Fibroblast of peridontal ligament (primary cell): ENCODE results near the gene FBXO45.
A peak's percentile ranks its signal among the peaks of the same experiment; 100 is the strongest.
"Not testable (repeated sequence)": the region's sequence is repeated elsewhere in the genome, so short reads cannot be mapped to it uniquely, and the experiment has no call there.

ENCODE experiments used
- DNase-seq: peaks from one replicate; pipeline ENCODE4 v3.0.0-alpha.2; 2010; ENCODE audit errors: extremely low read depth

The FBXO45 gene

GRCh38 chr3:196557236-196557635 is 11.2 kb upstream of the FBXO45 start:
- DNase-seq = no peak

- no peak for DNase-seq
Measured at GRCh38 chr3:196558476-196558875, 10.0 kb upstream of the FBXO45 start.

GRCh38 chr3:196559826-196560225 is 8.6 kb upstream of the FBXO45 start:
- DNase-seq = no peak

GRCh38 chr3:196563721-196564225 is 4.7 kb upstream of the FBXO45 start:
- DNase-seq = no peak

- DNase-seq = no peak
Measured at GRCh38 chr3:196569003-196569516, 600 bp downstream of the FBXO45 start.

GRCh38 chr3:196570332-196570731 is 1.9 kb downstream of the FBXO45 start:
- not testable (repeated sequence) for DNase-seq

- DNase-seq = no peak
Measured at GRCh38 chr3:196572389-196572788, 3.9 kb downstream of the FBXO45 start.

GRCh38 chr3:196585044-196585757 is 16.7 kb downstream of the FBXO45 start:
- DNase-seq = no peak

GRCh38 chr3:196590279-196590678 is 21.8 kb downstream of the FBXO45 start:
- no peak for DNase-seq

- DNase-seq = no peak
Measured at GRCh38 chr3:196596355-196596754, 27.9 kb downstream of the FBXO45 start.

- DNase-seq = not testable (repeated sequence)
Measured at GRCh38 chr3:196597971-196598733, 29.7 kb downstream of the FBXO45 start.

- DNase-seq = no peak
Measured at GRCh38 chr3:196599734-196600128, 31.3 kb downstream of the FBXO45 start.

- no peak for DNase-seq
Measured at GRCh38 chr3:196600359-196600758, 31.9 kb downstream of the FBXO45 start.

- no peak for DNase-seq
Measured at GRCh38 chr3:196602673-196603072, 34.2 kb downstream of the FBXO45 start.

- no peak for DNase-seq
Measured at GRCh38 chr3:196603683-196604082, 35.2 kb downstream of the FBXO45 start.

GRCh38 chr3:196604548-196604947 is 36.1 kb downstream of the FBXO45 start:
- no peak for DNase-seq

GRCh38 chr3:196608693-196609092 is 40.2 kb downstream of the FBXO45 start:
- DNase-seq = no peak

GRCh38 chr3:196609343-196609775 is 40.9 kb downstream of the FBXO45 start:
- DNase-seq = peak; percentile 77

GRCh38 chr3:196609805-196610515 is 41.5 kb downstream of the FBXO45 start:
- DNase-seq = no peak

- no peak for DNase-seq
Measured at GRCh38 chr3:196611761-196612483, 43.5 kb downstream of the FBXO45 start.

GRCh38 chr3:196615234-196615633 is 46.8 kb downstream of the FBXO45 start:
- not testable (repeated sequence) for DNase-seq
